Mesenteric fat pad (tissue), 1 donor: ENCODE data around the gene TBCD. TPM values are rescaled to one million over a fixed set of nuclear protein-coding genes. Genes with fewer than 3 reads are reported as not detected.

ENCODE experiments used
- DNase-seq: peaks from one replicate; pipeline ENCODE4 v3.0.0-alpha.2; 2020; ENCODE audit warnings: low spot score
- total RNA-seq: library from RNA; stranded (reverse); fragmentation: NEBNext Ultra II Directional; extraction: Animal tissue kit (Norgen Biotek cat#: 25700); gene quantifications from one replicate; pipeline ENCODE4 v1.2.1, GENCODE V29; 2021
- donor health status: DM: yes; HTN: yes; CAD: no.

TBCD gene
- total RNA-seq, 1 donor from 2014 or later: 128 TPM

- no peak for DNase-seq
These were observed 56.1 kb downstream of the TBCD start for GRCh38 chr17:82808006-82808405.

GRCh38 chr17:82808921-82809905 is 57.3 kb downstream of the TBCD start:
- DNase-seq: no peak

- DNase-seq: no peak
These were observed 59.0 kb downstream of the TBCD start for GRCh38 chr17:82810644-82811430.

- DNase-seq: no peak
These were observed 60.2 kb downstream of the TBCD start for GRCh38 chr17:82812058-82812457.

GRCh38 chr17:82812601-82813000 is 60.7 kb downstream of the TBCD start:
- DNase-seq: no peak

- DNase-seq: no peak
These were observed 61.6 kb downstream of the TBCD start for GRCh38 chr17:82813299-82814051.

GRCh38 chr17:82814834-82815233 is 63.0 kb downstream of the TBCD start:
- DNase-seq: no peak

GRCh38 chr17:82815354-82815753 is 63.5 kb downstream of the TBCD start:
- DNase-seq: no peak

GRCh38 chr17:82815790-82816305 is 64.0 kb downstream of the TBCD start:
- no peak for DNase-seq

GRCh38 chr17:82816358-82816757 is 64.5 kb downstream of the TBCD start:
- no peak for DNase-seq

GRCh38 chr17:82817947-82818346 is 66.1 kb downstream of the TBCD start:
- DNase-seq: no peak

GRCh38 chr17:82820278-82821251 is 68.7 kb downstream of the TBCD start:
- no peak for DNase-seq

- no peak for DNase-seq
These were observed 69.7 kb downstream of the TBCD start for GRCh38 chr17:82821554-82821953.

GRCh38 chr17:82822281-82822680 is 70.4 kb downstream of the TBCD start:
- no peak for DNase-seq

GRCh38 chr17:82823004-82823403 is 71.1 kb downstream of the TBCD start:
- DNase-seq: no peak

GRCh38 chr17:82825540-82826124 is 73.8 kb downstream of the TBCD start:
- no peak for DNase-seq

GRCh38 chr17:82826211-82826610 is 74.3 kb downstream of the TBCD start:
- no peak for DNase-seq

GRCh38 chr17:82826956-82827355 is 75.1 kb downstream of the TBCD start:
- no peak for DNase-seq

- no peak for DNase-seq
These were observed 77.1 kb downstream of the TBCD start for GRCh38 chr17:82828875-82829487.
